DOHH2 (cell line): ENCODE measurements around the gene MRPL50.

Experiments used
- H3F3A ChIP-seq: fragments of 200-600 bp; sonication (generic), shearing (Covaris generic); 2 replicates; pipeline ENCODE4 v1.6.0; 2016; ENCODE audit warnings: antibody characterized with exemption, mild to moderate bottlenecking; ENCODE audit not compliant: control insufficient read depth, insufficient read depth
- H3K27ac ChIP-seq: fragments of 200-600 bp; sonication (generic); 2 replicates; pipeline ENCODE4 v1.5.1; 2014; ENCODE audit warnings: low read depth, mild to moderate bottlenecking, low read length, moderate library complexity
- H3K27me3 ChIP-seq: fragments of 200-600 bp; sonication (generic); 2 replicates; pipeline ENCODE4 v1.6.1; 2014; ENCODE audit warnings: mild to moderate bottlenecking, low read length, mixed read lengths; ENCODE audit not compliant: control insufficient read depth
- H3K36me3 ChIP-seq: fragments of 200-600 bp; sonication (generic); 2 replicates; pipeline ENCODE4 v1.6.1; 2014; ENCODE audit warnings: mild to moderate bottlenecking, low read length, moderate library complexity, mixed read lengths; ENCODE audit not compliant: control insufficient read depth
- H3K4me1 ChIP-seq: fragments of 200-600 bp; sonication (generic); 2 replicates; pipeline ENCODE4 v1.6.1; 2014; ENCODE audit warnings: mild to moderate bottlenecking, low read length, mixed read lengths; ENCODE audit not compliant: control insufficient read depth
- H3K4me2 ChIP-seq: fragments of 200-600 bp; sonication (generic); 2 replicates; pipeline ENCODE4 v1.6.0; 2014; ENCODE audit warnings: mild to moderate bottlenecking, low read length, moderate library complexity
- H3K4me3 ChIP-seq: fragments of 200-600 bp; sonication (generic); 2 replicates; pipeline ENCODE4 v1.5.1; 2014; ENCODE audit warnings: mild to moderate bottlenecking, low read length, mixed read lengths
- H3K79me2 ChIP-seq: fragments of 200-600 bp; sonication (generic); 2 replicates; pipeline ENCODE4 v1.6.1; 2014; ENCODE audit warnings: mild to moderate bottlenecking, low read length, mixed read lengths; ENCODE audit not compliant: control insufficient read depth
- H3K9me2 ChIP-seq: fragments of 200-600 bp; sonication (generic); replicated peaks from 2 replicates; pipeline ENCODE4 v1.6.1; 2014; ENCODE audit warnings: mild to moderate bottlenecking, low read length, mixed read lengths; ENCODE audit not compliant: control insufficient read depth
- H3K9me3 ChIP-seq: fragments of 200-600 bp; sonication (generic); 2 replicates; pipeline ENCODE4 v1.6.1; 2014; ENCODE audit warnings: antibody characterized with exemption, low read length, mixed read lengths; ENCODE audit not compliant: control insufficient read depth, insufficient read depth
- H4K20me1 ChIP-seq: fragments of 200-600 bp; sonication (generic); 2 replicates; pipeline ENCODE4 v1.6.0; 2014; ENCODE audit warnings: low read depth, mild to moderate bottlenecking, antibody characterized with exemption, low read length, moderate library complexity; ENCODE audit not compliant: control insufficient read depth, insufficient read depth
- EZH2phosphoT487 ChIP-seq: fragments of 200-600 bp; sonication (generic); IDR thresholded peaks from 2 replicates; pipeline ENCODE4 v1.6.1; 2017; ENCODE audit warnings: borderline replicate concordance, mild to moderate bottlenecking, antibody characterized with exemption, low read length, moderate library complexity, mixed read lengths
- TF ChIP-seq, protein P1 (sequence below): fragments of 200-600 bp; sonication (generic); IDR thresholded peaks from one replicate; pipeline ENCODE4 v1.5.1; 2014; ENCODE audit warnings: antibody characterized with exemption, mild to moderate bottlenecking, low read depth, low read length; ENCODE audit not compliant: poor library complexity, severe bottlenecking

MRPL50 gene

GRCh38 chr9:101409079-101409477, 10.7 kb upstream of the MRPL50 start:
- Histone ChIP-seq H4K20me1 (no peaks in the 10 kb centered on the region), H3K4me1 (no peaks in the 10 kb centered on the region), H3K79me2 (no peaks in the 10 kb centered on the region), H3F3A (no peaks in the 10 kb centered on the region), H3K9me2 (no peaks in the 10 kb centered on the region), H3K27ac (no peak overlapping the region), H3K27me3 (no peaks in the 10 kb centered on the region), H3K4me3 (no peak overlapping the region), H3K36me3 (peaks cover 61% of the 10 kb centered on the region), H3K9me3 (peaks cover 45% of the 10 kb centered on the region), H3K4me2 (no peak overlapping the region)
- TF ChIP-seq, protein P1, sequence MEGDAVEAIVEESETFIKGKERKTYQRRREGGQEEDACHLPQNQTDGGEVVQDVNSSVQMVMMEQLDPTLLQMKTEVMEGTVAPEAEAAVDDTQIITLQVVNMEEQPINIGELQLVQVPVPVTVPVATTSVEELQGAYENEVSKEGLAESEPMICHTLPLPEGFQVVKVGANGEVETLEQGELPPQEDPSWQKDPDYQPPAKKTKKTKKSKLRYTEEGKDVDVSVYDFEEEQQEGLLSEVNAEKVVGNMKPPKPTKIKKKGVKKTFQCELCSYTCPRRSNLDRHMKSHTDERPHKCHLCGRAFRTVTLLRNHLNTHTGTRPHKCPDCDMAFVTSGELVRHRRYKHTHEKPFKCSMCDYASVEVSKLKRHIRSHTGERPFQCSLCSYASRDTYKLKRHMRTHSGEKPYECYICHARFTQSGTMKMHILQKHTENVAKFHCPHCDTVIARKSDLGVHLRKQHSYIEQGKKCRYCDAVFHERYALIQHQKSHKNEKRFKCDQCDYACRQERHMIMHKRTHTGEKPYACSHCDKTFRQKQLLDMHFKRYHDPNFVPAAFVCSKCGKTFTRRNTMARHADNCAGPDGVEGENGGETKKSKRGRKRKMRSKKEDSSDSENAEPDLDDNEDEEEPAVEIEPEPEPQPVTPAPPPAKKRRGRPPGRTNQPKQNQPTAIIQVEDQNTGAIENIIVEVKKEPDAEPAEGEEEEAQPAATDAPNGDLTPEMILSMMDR: no peak
- no peak for TF ChIP-seq EZH2phosphoT487

DNA sequence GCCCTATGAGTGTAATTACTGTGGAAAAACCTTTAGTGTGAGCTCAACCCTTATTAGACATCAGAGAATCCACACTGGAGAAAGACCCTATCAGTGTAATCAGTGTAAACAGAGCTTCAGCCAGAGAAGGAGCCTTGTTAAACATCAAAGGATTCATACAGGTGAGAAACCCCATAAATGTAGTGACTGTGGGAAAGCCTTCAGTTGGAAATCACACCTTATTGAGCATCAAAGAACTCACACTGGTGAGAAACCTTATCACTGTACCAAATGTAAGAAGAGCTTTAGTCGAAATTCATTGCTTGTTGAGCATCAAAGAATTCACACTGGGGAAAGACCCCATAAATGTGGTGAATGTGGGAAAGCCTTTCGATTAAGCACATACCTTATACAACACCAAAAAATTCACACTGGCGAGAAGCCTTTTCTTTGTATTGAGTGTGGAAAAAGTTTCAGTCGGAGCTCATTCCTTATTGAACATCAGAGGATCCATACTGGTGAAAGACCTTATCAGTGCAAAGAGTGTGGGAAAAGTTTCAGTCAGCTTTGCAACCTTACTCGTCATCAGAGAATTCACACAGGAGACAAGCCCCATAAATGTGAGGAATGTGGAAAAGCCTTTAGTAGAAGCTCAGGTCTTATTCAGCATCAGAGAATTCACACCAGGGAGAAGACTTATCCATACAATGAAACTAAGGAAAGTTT, 10.1 kb upstream of the MRPL50 start:
- Histone ChIP-seq H3K9me2 (no peaks in the 10 kb centered on the region), H3K27me3 (no peaks in the 10 kb centered on the region), H3K4me1 (no peaks in the 10 kb centered on the region), H3K9me3 (peaks cover 45% of the 10 kb centered on the region), H4K20me1 (no peaks in the 10 kb centered on the region), H3F3A (no peaks in the 10 kb centered on the region), H3K36me3 (peaks cover 66% of the 10 kb centered on the region), H3K4me3 (no peak overlapping the region), H3K27ac (no peak overlapping the region), H3K4me2 (no peak overlapping the region), H3K79me2 (no peaks in the 10 kb centered on the region)
- no peak for TF ChIP-seq EZH2phosphoT487
- TF ChIP-seq, protein P1: no peak

GRCh38 chr9:101403516-101404285, 5.3 kb upstream of the MRPL50 start:
- Histone ChIP-seq H3K4me3 (no peak overlapping the region), H3K27me3 (no peaks in the 10 kb centered on the region), H3F3A (no peaks in the 10 kb centered on the region), H3K9me3 (peaks cover 22% of the 10 kb centered on the region), H3K27ac (no peak overlapping the region), H3K36me3 (peaks cover 95% of the 10 kb centered on the region), H3K79me2 (peaks cover 30% of the 10 kb centered on the region), H3K9me2 (no peaks in the 10 kb centered on the region), H3K4me2 (no peak overlapping the region), H4K20me1 (no peaks in the 10 kb centered on the region), H3K4me1 (peaks cover 20% of the 10 kb centered on the region)
- TF ChIP-seq EZH2phosphoT487: no peak

GRCh38 chr9:101400120-101400519, 1.7 kb upstream of the MRPL50 start:
- Histone ChIP-seq H3K36me3 (peaks cover 87% of the 10 kb centered on the region), H3K27me3 (no peaks in the 10 kb centered on the region), H3K79me2 (peaks cover 63% of the 10 kb centered on the region), H3K4me2 (peak overlapping the region; percentile 69), H3K27ac (no peak overlapping the region), H3F3A (no peaks in the 10 kb centered on the region), H3K4me1 (peaks cover 26% of the 10 kb centered on the region), H4K20me1 (no peaks in the 10 kb centered on the region), H3K4me3 (peak overlapping the region; percentile 86), H3K9me2 (no peaks in the 10 kb centered on the region), H3K9me3 (peaks cover 12% of the 10 kb centered on the region; the same call in 1 of the 2 replicates)
- TF ChIP-seq, protein P1: no peak
- no peak for TF ChIP-seq EZH2phosphoT487
